HUES64 (cell line): ENCODE data around the gene UBAC2.

Experiments
- H3K27ac ChIP-seq: 2 replicates; pipeline ENCODE4 v1.7.0; 2013; ENCODE audit warnings: low read depth, low read length, inconsistent platforms
- H3K27me3 ChIP-seq: 2 replicates; pipeline ENCODE4 v1.6.1; 2013; ENCODE audit warnings: mild to moderate bottlenecking, low read length; ENCODE audit not compliant: insufficient read depth
- H3K36me3 ChIP-seq: 2 replicates; pipeline ENCODE4 v1.6.1; 2013; ENCODE audit warnings: mild to moderate bottlenecking, low read length; ENCODE audit not compliant: insufficient read depth
- H3K4me1 ChIP-seq: 2 replicates; pipeline ENCODE4 v1.6.1; 2013; ENCODE audit warnings: mild to moderate bottlenecking, low read length, moderate library complexity; ENCODE audit not compliant: insufficient read depth
- H3K4me3 ChIP-seq: 2 replicates; pipeline ENCODE4 v1.5.1; 2013; ENCODE audit warnings: mild to moderate bottlenecking, low read length, moderate library complexity
- H3K9ac ChIP-seq: 2 replicates; pipeline ENCODE4 v1.6.1; 2013; ENCODE audit warnings: mild to moderate bottlenecking, low read depth, low read length
- H3K9me3 ChIP-seq: 2 replicates; pipeline ENCODE4 v1.6.1; 2013; ENCODE audit warnings: low read depth, low read length; ENCODE audit not compliant: insufficient read depth
- WGBS: fragments of 150-250, 120-280 bp; methylation state at CpG from one replicate; pipeline ENCODE4 v1.1.7; 2013; ENCODE audit warnings: missing lambda C conversion rate; 5-methylcytosine and 5-hydroxymethylcytosine counted together

UBAC2 gene

DNA sequence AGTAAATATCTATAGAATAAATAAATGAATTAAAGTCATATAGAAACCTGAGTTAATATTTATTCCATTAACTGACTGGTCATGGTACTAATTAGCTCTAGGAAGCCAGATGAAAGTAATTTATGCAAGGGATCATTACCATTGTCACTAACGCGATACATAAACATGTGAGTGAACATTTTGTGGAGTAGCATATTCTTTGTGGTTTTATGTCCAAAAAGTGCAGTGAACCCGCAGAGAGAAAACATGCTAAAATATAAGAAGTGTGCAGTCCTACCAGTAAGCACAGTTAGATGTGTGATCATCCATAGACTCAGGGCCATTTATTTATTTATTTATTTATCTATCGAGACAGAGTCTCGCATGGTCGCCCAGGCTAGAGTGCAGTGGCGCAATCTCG is 104.9 kb downstream of the UBAC2 start:
- Histone ChIP-seq H3K27me3 (no peaks in the 10 kb centered on the region), H3K4me3 (no peak overlapping the region), H3K9me3 (no peaks in the 10 kb centered on the region), H3K27ac (no peak overlapping the region), H3K4me1 (peaks cover 19% of the 10 kb centered on the region), H3K9ac (no peak overlapping the region), H3K36me3 (no peaks in the 10 kb centered on the region)
- 96% methylated on average over 8 of the region's 8 CpGs for WGBS

DNA sequence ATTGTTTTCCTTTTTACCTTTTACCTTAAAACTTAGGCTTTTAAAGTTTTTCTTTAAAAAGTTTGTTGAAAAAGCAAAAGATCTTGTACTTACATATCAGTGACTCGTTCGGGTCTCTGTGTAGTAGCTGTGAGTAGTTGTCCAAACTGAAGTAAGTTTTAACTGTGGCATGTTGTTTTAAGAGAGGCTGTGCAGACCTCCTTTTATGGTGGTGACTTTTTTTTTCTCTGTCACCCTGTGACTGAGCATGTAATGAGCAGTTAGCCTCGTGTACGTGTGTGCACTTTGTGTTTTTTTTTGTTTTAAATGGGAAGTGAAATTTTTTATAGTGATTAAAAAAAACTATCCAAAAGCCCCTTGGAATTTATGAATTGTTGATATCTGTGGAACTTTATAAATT is 106.6 kb downstream of the UBAC2 start, which contains the start of gene GPR183:
GPR183 (minus strand) TSS at position 153 of the 400 bp plus-strand sequence. CDS start 11,254 bp downstream, outside the sequence.
- no peak within 1 kb of the TSS for H3K9ac ChIP-seq
- H3K36me3 ChIP-seq, result no peaks in the 10 kb centered on the region
- H3K4me1 ChIP-seq, result peaks cover 25% of the 10 kb centered on the region
- WGBS, result 79% methylated on average over 2 of the region's 4 CpGs
- H3K27ac ChIP-seq, result peak within 1 kb of the TSS; percentile 58
- H3K4me3 ChIP-seq, result no peak within 1 kb of the TSS
- H3K27me3 ChIP-seq, result no peaks in the 10 kb centered on the region
- no peaks in the 10 kb centered on the region for H3K9me3 ChIP-seq

DNA sequence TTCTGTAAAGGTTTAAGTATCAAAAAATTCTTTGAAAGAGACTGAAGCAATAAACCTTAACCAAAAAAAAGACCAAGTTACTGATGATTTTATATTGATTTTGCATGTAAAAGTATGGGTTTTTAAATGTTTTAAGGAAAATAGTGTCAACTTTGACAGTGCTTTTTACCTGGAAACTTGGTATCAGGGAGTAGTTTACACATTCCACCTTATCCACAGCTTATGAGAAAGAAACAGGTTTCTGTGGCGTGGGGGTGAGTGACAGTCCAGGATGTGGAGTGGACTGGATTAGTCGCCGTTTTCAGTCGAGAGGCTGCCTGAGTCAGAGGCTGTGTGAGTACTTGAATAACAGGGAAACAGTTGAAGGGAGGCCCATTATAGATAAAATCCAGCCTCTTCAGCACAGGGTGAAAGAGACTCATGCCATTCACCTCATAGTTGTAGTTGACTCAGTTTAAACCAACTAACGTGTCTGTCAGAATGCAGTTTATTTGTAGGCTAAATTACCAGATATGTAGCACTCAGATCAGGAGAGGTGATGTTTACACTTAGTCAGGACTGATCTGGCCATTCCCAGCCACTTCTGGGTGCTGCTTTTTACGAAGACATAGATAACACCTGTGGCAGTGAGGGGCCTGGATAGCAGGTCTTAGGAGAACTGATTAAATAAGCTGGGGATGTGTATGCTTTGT is 107.1 kb downstream of the UBAC2 start:
- Histone ChIP-seq H3K27ac (peak overlapping the region; percentile 58), H3K9ac (no peak overlapping the region), H3K36me3 (no peaks in the 10 kb centered on the region), H3K27me3 (no peaks in the 10 kb centered on the region), H3K4me1 (peaks cover 25% of the 10 kb centered on the region), H3K9me3 (no peaks in the 10 kb centered on the region), H3K4me3 (no peak overlapping the region)
- 79% methylated on average over 6 of the region's 6 CpGs for WGBS

DNA sequence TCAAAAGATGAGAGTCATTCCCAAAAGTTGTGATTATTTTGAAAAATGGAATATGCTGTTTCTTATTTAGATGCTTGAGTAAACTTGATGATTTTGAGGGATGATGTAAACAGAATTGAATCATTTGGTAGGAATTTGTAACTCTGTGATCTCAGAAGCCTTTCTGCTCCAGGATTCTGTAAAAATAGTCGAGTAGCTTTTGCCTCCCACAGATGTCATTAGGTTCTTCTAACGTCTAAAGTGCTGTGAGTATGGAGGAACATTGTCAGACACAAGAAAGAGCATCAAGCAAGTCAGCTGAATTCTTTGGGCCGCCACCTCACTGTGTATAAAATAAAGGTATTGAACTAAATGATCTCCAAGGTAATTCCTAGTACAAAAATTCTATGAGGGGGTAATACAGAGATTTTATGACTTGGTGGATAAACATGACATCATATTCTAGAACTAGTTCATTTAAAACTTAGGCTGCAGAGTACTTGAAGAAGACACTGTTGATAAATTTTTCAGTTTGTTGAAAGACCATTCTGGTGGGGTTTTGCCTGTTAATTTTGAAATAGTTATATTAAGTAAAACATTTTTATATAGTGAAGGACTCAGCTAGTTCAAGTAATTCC is 107.9 kb downstream of the UBAC2 start:
- no peak overlapping the region for H3K9ac ChIP-seq
- H3K9me3 ChIP-seq, result no peaks in the 10 kb centered on the region
- H3K27me3 ChIP-seq, result no peaks in the 10 kb centered on the region
- H3K36me3 ChIP-seq, result no peaks in the 10 kb centered on the region
- no peak overlapping the region for H3K4me3 ChIP-seq
- WGBS, result 95% methylated on average over 3 of the region's 3 CpGs
- no peak overlapping the region for H3K27ac ChIP-seq
- peaks cover 27% of the 10 kb centered on the region for H3K4me1 ChIP-seq

DNA sequence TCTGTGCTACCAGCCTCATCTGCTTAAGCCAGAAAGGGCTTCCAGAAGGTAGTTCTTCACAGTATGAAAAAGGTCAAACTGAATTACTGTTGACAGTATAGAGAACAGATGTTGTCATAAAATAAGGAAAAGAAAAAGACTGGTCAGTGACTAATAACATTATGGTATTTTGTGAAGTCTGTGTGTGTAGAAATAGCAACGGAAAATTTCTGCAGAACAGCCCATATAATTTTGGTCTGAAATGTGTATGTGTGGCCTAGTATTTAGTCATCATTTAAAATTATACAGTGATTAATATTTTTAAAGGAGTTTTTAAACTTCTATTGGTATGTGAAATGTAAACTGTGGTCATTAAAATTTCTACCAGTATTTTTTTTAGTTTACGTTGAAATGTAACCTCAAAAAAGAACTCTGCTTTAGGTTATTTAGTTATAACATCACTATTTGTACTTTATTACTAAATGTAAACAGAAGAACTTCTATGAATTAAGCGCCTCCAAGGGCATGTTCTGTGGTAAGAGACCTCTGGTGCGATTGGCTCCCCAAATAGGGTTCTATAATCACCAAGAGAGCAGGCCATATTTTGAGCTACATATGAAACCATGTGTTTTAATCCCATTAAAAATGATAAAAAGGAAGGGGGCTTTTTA is 109.9 kb downstream of the UBAC2 start:
- H3K9ac ChIP-seq, result no peak overlapping the region
- no peak overlapping the region for H3K4me3 ChIP-seq
- no peak overlapping the region for H3K27ac ChIP-seq
- WGBS, result 87% methylated on average over 3 of the region's 4 CpGs
- no peaks in the 10 kb centered on the region for H3K27me3 ChIP-seq
- no peaks in the 10 kb centered on the region for H3K9me3 ChIP-seq
- H3K4me1 ChIP-seq, result peaks cover 37% of the 10 kb centered on the region
- H3K36me3 ChIP-seq, result no peaks in the 10 kb centered on the region

DNA sequence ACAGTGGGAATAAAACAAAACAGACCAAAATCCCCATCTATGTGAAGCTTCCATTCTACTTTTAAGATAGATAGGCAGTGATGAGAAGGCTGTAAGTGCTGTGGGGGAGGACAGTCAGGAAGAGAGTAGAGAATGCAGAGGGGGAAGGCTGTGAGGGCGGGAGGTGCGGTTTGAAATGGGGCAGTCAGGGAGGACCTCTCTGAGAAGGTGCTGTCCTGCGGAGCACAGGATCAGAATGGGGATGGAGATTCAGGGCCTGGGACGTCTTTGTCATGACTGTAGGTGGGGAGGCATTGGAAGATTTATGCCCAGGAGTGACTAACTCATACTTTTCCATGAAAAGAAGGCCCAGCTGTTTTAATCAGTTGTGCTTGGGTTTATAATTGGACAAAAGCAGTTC is 110.5 kb downstream of the UBAC2 start:
- Histone ChIP-seq H3K4me3 (no peak overlapping the region), H3K9me3 (no peaks in the 10 kb centered on the region), H3K9ac (no peak overlapping the region), H3K27me3 (no peaks in the 10 kb centered on the region), H3K27ac (no peak overlapping the region), H3K36me3 (no peaks in the 10 kb centered on the region), H3K4me1 (peaks cover 37% of the 10 kb centered on the region)
- 56% methylated on average over 4 of the region's 4 CpGs for WGBS

DNA sequence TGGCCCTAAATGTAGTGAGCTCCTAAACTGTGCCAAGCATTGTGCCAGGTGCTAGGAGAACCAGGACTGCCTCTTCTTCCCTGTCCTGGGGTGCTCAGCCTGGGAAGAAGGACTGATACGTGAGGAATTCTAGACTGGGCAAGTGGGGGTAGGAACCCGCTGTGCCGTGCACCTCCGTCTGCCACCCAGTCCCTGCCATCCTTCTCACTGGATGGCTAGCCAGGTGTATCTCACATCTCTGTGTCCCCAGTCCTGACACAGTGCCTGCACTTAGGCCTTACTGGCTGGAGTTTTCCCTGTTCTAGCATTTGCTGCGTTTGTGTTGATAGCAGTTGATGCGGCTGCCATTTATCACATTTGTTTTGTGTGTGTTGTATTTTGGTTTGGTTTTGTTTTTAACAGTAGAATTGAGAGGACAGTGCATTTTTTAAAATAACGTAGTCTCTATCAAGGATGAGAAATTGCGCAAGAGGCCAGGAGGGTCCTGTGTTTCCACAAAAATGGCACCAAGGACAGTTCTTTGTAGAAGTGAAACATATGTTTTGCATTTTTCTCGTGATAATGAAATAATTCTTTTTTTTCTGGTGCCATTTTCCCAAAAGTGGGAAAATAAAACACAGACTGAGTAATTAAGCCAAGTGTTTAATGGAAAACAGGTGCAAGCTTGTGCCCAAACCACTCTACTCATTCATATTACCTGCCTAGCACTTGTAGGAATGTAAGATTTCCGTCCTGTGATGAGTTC is 111.3 kb downstream of the UBAC2 start:
- no peak overlapping the region for H3K27ac ChIP-seq
- H3K9ac ChIP-seq, result no peak overlapping the region
- H3K27me3 ChIP-seq, result no peaks in the 10 kb centered on the region
- H3K4me3 ChIP-seq, result no peak overlapping the region
- no peaks in the 10 kb centered on the region for H3K9me3 ChIP-seq
- peaks cover 30% of the 10 kb centered on the region for H3K4me1 ChIP-seq
- 95% methylated on average over 10 of the region's 10 CpGs for WGBS
- no peaks in the 10 kb centered on the region for H3K36me3 ChIP-seq

DNA sequence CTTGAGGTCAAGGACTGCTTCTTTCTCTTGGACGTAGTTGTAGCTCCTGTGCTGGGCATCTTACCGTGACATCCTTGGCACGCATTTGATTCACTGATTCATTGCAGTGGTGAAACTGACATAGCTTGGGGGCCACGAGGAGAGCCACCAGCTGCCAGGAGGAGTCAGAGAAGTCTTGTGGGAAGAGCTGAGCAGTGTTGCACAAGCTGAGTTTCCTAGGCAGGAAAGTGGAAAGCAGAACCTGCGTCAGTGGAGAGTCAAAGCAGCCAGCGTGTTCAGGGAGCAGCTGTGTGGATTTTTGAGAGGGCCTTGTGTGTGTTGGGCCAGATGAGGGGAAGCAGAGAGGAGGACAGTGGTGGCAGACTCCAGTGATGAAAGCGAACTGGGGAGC is 111.8 kb downstream of the UBAC2 start:
- Histone ChIP-seq H3K36me3 (no peaks in the 10 kb centered on the region; the same call in 1 of the 2 replicates), H3K4me3 (no peak overlapping the region), H3K4me1 (peaks cover 25% of the 10 kb centered on the region), H3K27ac (no peak overlapping the region), H3K27me3 (no peaks in the 10 kb centered on the region), H3K9ac (no peak overlapping the region), H3K9me3 (no peaks in the 10 kb centered on the region)
- 94% methylated on average over 7 of the region's 7 CpGs for WGBS

DNA sequence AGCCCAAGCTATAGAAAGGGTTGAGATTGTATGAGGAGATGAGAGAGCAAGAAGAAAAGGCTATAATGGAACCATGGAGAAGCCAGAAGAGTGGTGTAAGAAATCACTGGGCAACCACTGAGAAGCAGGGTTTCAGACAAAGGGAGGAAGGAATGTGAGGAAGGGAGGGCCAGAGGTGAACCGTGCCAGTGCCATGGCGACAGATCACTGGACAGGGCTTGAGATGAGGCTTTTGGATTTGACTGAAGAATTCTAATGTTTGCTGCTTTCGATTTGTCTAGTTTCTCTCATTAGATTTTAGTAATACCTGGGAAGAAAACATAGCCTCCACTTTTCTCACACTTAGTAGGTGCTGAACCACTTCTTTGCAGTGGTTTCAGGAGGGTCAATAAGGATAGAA is 112.8 kb downstream of the UBAC2 start:
- H3K36me3 ChIP-seq, result no peaks in the 10 kb centered on the region; the same call in 1 of the 2 replicates
- WGBS, result 87% methylated on average over 3 of the region's 3 CpGs
- no peak overlapping the region for H3K27ac ChIP-seq

DNA sequence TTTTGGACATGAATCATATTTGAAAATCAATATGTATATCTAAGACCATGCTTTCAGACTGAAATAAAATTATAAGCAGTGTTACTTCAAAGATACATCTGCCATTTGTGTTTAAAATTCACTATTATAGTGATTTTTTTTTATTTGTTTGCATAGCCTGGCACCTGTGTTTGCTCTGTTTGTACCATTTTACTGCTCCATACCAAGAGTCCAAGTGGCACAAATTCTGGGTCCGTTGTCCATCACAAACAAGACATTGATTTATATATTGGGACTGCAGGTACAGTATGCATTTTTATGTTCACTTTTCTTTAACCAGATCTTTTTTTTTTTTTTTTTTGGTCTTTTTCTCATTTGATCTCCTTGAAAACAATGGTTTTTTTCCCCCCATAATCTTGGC is 113.3 kb downstream of the UBAC2 start:
- H3K27me3 ChIP-seq, result no peaks in the 10 kb centered on the region
- H3K36me3 ChIP-seq, result peaks cover 3% of the 10 kb centered on the region; the same call in 1 of the 2 replicates
- no peak overlapping the region for H3K9ac ChIP-seq
- H3K9me3 ChIP-seq, result no peaks in the 10 kb centered on the region
- whole genome bisulfite sequencing, result 92% methylated on average over 1 of the region's 1 CpG
- H3K4me3 ChIP-seq, result no peak overlapping the region
- H3K27ac ChIP-seq, result no peak overlapping the region
- peaks cover 19% of the 10 kb centered on the region for H3K4me1 ChIP-seq

More for the DNA sequence above, 112.8 kb downstream of the UBAC2 start:
- Histone ChIP-seq H3K9ac (no peak overlapping the region), H3K4me3 (no peak overlapping the region), H3K9me3 (no peaks in the 10 kb centered on the region), H3K4me1 (peaks cover 19% of the 10 kb centered on the region), H3K27me3 (no peaks in the 10 kb centered on the region)
